Gastroesophageal sphincter (tissue), 3 donors: ENCODE measurements around the gene DNAJB6.

Source experiments
- POLR2A ChIP-seq, 2 donors: fragments of 450-650 bp; IDR thresholded peaks; one replicate each; pipeline ENCODE4 v1.6.1; 2017; ENCODE audit warnings: antibody characterized with exemption in 2 of 2, mild to moderate bottlenecking in 2 of 2, moderate library complexity in 1 of 2
- POLR2AphosphoS5 ChIP-seq: sonication (generic); formaldehyde crosslinking; IDR thresholded peaks from one replicate; pipeline ENCODE4 v1.6.1; 2017; ENCODE audit warnings: antibody characterized with exemption
- TF ChIP-seq, protein P1 (sequence below), 4 experiments: fragments of 200-600 bp in 2 of 4; fragments of 450-650 bp in 2 of 4; sonication (generic) in 1 of 4; IDR thresholded peaks; one replicate each; pipeline ENCODE4 v1.5.1; 2017 to 2019; ENCODE audit warnings: antibody characterized with exemption in 4 of 4, mild to moderate bottlenecking in 2 of 4, moderate library complexity in 2 of 4

DNA sequence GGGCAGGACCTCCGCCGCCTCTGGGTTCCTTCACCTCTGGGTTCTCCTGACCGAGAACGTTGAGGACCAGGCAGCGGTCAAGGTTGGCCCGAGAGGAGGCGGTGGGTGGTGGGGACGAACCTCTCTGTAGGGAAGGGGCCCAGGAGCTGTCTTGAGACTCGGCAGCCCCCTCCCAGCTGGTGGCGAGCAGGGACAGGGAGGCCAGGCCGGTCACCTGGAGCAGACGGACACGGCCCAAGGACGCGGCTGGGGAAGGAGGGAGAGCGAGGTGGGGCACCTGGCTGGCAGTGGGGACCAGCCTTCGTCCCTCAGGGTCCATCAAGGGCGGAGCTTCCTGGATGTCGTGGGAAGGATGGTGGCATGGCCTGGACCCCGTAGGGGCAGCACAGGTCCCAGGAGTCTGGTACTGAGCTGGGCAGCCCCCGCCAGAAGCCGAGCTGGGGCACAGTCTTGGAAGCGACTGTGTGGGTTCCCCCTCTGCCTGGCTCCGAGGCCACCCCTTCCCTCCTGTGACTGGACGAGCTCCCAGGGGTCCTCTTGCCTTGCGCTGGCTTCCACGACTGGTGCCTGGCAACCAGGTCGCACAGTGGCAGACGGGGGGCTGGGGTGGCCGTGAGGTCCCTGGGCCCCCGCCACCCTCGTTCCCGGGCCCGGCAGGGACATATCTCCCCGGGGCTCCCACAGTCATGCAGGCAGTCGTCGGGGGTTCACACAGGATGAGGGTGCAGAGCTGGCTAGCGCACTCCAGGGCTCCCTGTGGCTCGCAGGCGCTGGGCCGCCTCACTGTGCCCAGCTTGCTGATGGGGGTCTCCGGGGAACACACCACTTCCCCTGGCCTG lies 89.9 kb downstream of the DNAJB6 start:
- TF ChIP-seq, protein P1, sequence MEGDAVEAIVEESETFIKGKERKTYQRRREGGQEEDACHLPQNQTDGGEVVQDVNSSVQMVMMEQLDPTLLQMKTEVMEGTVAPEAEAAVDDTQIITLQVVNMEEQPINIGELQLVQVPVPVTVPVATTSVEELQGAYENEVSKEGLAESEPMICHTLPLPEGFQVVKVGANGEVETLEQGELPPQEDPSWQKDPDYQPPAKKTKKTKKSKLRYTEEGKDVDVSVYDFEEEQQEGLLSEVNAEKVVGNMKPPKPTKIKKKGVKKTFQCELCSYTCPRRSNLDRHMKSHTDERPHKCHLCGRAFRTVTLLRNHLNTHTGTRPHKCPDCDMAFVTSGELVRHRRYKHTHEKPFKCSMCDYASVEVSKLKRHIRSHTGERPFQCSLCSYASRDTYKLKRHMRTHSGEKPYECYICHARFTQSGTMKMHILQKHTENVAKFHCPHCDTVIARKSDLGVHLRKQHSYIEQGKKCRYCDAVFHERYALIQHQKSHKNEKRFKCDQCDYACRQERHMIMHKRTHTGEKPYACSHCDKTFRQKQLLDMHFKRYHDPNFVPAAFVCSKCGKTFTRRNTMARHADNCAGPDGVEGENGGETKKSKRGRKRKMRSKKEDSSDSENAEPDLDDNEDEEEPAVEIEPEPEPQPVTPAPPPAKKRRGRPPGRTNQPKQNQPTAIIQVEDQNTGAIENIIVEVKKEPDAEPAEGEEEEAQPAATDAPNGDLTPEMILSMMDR (IDR thresholded peaks at IDR 0.05) = no peak
- TF ChIP-seq POLR2A (IDR thresholded peaks at IDR 0.05) (no peak), POLR2AphosphoS5 (no peak)
